Fibroblast of the aortic adventitia (primary cell): ENCODE measurements around the gene NEAT1. TPM values are rescaled to one million over a fixed set of nuclear protein-coding genes. Genes with fewer than 3 reads are reported as not detected.
A peak's percentile ranks its signal among the peaks of the same experiment; 100 is the strongest.

Source experiments
- DNase-seq: peaks from one replicate; pipeline ENCODE4 v3.0.0-alpha.2; 2010; ENCODE audit warnings: low read depth
- H3K4me3 ChIP-seq: 2 replicates; pipeline ENCODE4 v1.5.1; 2011; ENCODE audit warnings: low read depth, mild to moderate bottlenecking, control low read depth, low read length, moderate library complexity
- CTCF ChIP-seq: IDR thresholded peaks from 2 replicates; pipeline ENCODE4 v1.5.1; 2011; ENCODE audit warnings: mild to moderate bottlenecking, low read length, control low read depth, inconsistent platforms; ENCODE audit not compliant: insufficient read depth
- total RNA-seq: library from RNA; depleted of rRNA; stranded (reverse); fragments of >200 nt; gene quantifications from 2 replicates; pipeline ENCODE4 v1.2.3, GENCODE V29; 2012; ENCODE audit warnings: low replicate concordance

The NEAT1 gene
- total RNA-seq, 1 donor = 527 TPM

GRCh38 chr11:65424205-65425104 lies 1.9 kb downstream of the NEAT1 start:
- TF ChIP-seq CTCF = no peak
- DNase-seq = peak; percentile 82
- H3K4me3 ChIP-seq = peak overlapping the region; percentile 81

- peak overlapping the region; percentile 81 for H3K4me3 ChIP-seq
- DNase-seq = peak; percentile 87
- peak; percentile 22 for TF ChIP-seq CTCF
Observed at GRCh38 chr11:65425105-65425970, 2.7 kb downstream of the NEAT1 start.

- peak; percentile 85 for DNase-seq
Observed at GRCh38 chr11:65425971-65426838, 3.6 kb downstream of the NEAT1 start.

GRCh38 chr11:65426839-65427690 lies 4.5 kb downstream of the NEAT1 start:
- H3K4me3 ChIP-seq = peak overlapping the region; percentile 81
- DNase-seq = no peak
- no peak for TF ChIP-seq CTCF

More at GRCh38 chr11:65425971-65426838, 3.6 kb downstream of the NEAT1 start:
- peak overlapping the region; percentile 81 for H3K4me3 ChIP-seq
- TF ChIP-seq CTCF = no peak

- peak overlapping the region; percentile 81 for H3K4me3 ChIP-seq
- peak; percentile 83 for DNase-seq
- TF ChIP-seq CTCF = no peak
Observed at GRCh38 chr11:65427691-65428577, 5.3 kb downstream of the NEAT1 start.
